MM.1S (cell line): ENCODE results near the gene TRIB2.

Experiments
- DNase-seq: peaks from one replicate; pipeline ENCODE4 v3.0.0-alpha.2; 2015
- H2AFZ ChIP-seq: fragments of 300-600 bp; sonication (generic); 2 replicates; pipeline ENCODE4 v1.6.0; 2016; ENCODE audit warnings: antibody characterized with exemption, low read length
- H3F3A ChIP-seq: fragments of 300-600 bp; sonication (generic); 2 replicates; pipeline ENCODE4 v1.6.1; 2016; ENCODE audit warnings: mild to moderate bottlenecking, antibody characterized with exemption, low read length, moderate library complexity, mixed read lengths; ENCODE audit not compliant: insufficient read depth
- H3K27ac ChIP-seq: fragments of 300-600 bp; sonication (generic); 2 replicates; pipeline ENCODE4 v1.5.1; 2016; ENCODE audit warnings: mild to moderate bottlenecking, low read length
- H3K27me3 ChIP-seq: fragments of 300-600 bp; sonication (generic); replicated peaks from 2 replicates; pipeline ENCODE4 v1.6.0; 2016; ENCODE audit warnings: low read length; ENCODE audit not compliant: insufficient read depth
- H3K36me3 ChIP-seq: fragments of 300-600 bp; sonication (generic); replicated peaks from 2 replicates; pipeline ENCODE4 v1.6.1; 2016; ENCODE audit warnings: mild to moderate bottlenecking, low read length, mixed read lengths; ENCODE audit not compliant: insufficient read depth
- H3K4me1 ChIP-seq: fragments of 300-600 bp; sonication (generic); 2 replicates; pipeline ENCODE4 v1.6.1; 2016; ENCODE audit warnings: low read length, mixed read lengths
- H3K4me2 ChIP-seq: fragments of 300-600 bp; sonication (generic); 2 replicates; pipeline ENCODE4 v1.6.0; 2016; ENCODE audit warnings: low read depth, low read length
- H3K4me3 ChIP-seq: fragments of 300-600 bp; sonication (generic); 2 replicates; pipeline ENCODE4 v1.5.1; 2016; ENCODE audit warnings: low read length, mixed read lengths
- H3K79me2 ChIP-seq: fragments of 300-600 bp; sonication (generic); 2 replicates; pipeline ENCODE4 v1.6.1; 2016; ENCODE audit warnings: mixed run types, low read length, mixed read lengths
- H3K9ac ChIP-seq: fragments of 300-600 bp; sonication (generic); 2 replicates; pipeline ENCODE4 v1.6.1; 2016; ENCODE audit warnings: low read length, mixed read lengths
- H3K9me2 ChIP-seq: fragments of 300-600 bp; sonication (generic); replicated peaks from 2 replicates; pipeline ENCODE4 v1.6.1; 2016; ENCODE audit warnings: mild to moderate bottlenecking, low read length, mixed read lengths; ENCODE audit not compliant: insufficient read depth
- H3K9me3 ChIP-seq: fragments of 300-600 bp; sonication (generic); replicated peaks from 2 replicates; pipeline ENCODE4 v1.6.1; 2016; ENCODE audit warnings: mild to moderate bottlenecking, low read length, mixed read lengths; ENCODE audit not compliant: insufficient read depth
- H4K20me1 ChIP-seq: fragments of 300-600 bp; sonication (generic); 2 replicates; pipeline ENCODE4 v1.6.1; 2016; ENCODE audit warnings: mild to moderate bottlenecking, low read length, moderate library complexity, mixed read lengths; ENCODE audit not compliant: insufficient read depth
- CTCF ChIP-seq: fragments of 300-600 bp; sonication (generic); IDR thresholded peaks from 2 replicates; pipeline ENCODE4 v1.5.1; 2016; ENCODE audit warnings: antibody characterized with exemption, low read length, mixed read lengths
- EZH2 ChIP-seq: fragments of 300-600 bp; sonication (generic); optimal IDR thresholded peaks from 2 replicates; pipeline ENCODE3; 2017; ENCODE audit warnings: low read depth, mild to moderate bottlenecking, antibody characterized with exemption, low read length, mixed read lengths
- EZH2phosphoT487 ChIP-seq: fragments of 300-600 bp; sonication (generic); IDR thresholded peaks from 2 replicates; pipeline ENCODE4 v1.6.1; 2018; ENCODE audit warnings: antibody characterized with exemption, low read length

TRIB2 gene

DNA sequence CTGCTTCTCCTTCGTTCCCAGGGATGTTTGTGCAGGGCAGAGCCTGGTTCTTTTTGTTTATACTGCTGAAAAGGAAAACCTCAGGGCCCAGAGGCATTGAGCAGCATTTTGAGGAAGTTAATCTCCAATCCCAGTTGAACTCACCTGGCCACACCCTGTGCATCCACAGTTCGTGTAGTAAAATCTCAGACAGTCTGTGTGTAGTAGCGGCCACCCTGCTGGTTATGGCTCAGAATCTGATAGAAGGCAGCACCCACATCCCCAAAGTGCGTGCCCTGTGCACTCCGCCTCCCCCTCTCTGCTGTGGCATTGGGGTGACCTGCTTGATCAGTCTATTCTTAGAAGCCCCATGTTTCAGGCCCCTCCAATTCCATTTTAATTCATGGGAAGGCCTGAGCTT is 10.9 kb downstream of the TRIB2 start:
- Histone ChIP-seq H3K9me3 (no peaks in the 10 kb centered on the region), H3K4me1 (peaks cover 31% of the 10 kb centered on the region), H2AFZ (no peak overlapping the region), H3K4me2 (peak overlapping the region; percentile 51; the same call in 1 of the 2 replicates), H3K9ac (no peak overlapping the region), H3K4me3 (0 out of 2 replicates have a peak overlapping the region, but pooled peaks have one; percentile 22), H3K27ac (peak overlapping the region; percentile 84; the same call in 1 of the 2 replicates), H3K79me2 (no peaks in the 10 kb centered on the region), H3K27me3 (no peaks in the 10 kb centered on the region), H4K20me1 (no peaks in the 10 kb centered on the region), H3K36me3 (no peaks in the 10 kb centered on the region), H3F3A (peaks cover 19% of the 10 kb centered on the region), H3K9me2 (no peaks in the 10 kb centered on the region)
- no peak for TF ChIP-seq CTCF
- TF ChIP-seq EZH2phosphoT487, result no peak
- no peak for TF ChIP-seq EZH2
- no peak for DNase-seq

- Histone ChIP-seq H3K9me3 (no peaks in the 10 kb centered on the region), H3K27ac (peak overlapping the region; percentile 84), H2AFZ (peak overlapping the region; percentile 37; the same call in 1 of the 2 replicates), H4K20me1 (no peaks in the 10 kb centered on the region), H3K9me2 (no peaks in the 10 kb centered on the region), H3K4me2 (peak overlapping the region; percentile 51), H3K4me1 (peaks cover 31% of the 10 kb centered on the region), H3K4me3 (peak overlapping the region; percentile 22; the same call in 1 of the 2 replicates), H3K9ac (peak overlapping the region; percentile 26; the same call in 1 of the 2 replicates), H3K36me3 (no peaks in the 10 kb centered on the region), H3F3A (peaks cover 19% of the 10 kb centered on the region), H3K27me3 (no peaks in the 10 kb centered on the region), H3K79me2 (no peaks in the 10 kb centered on the region)
- no peak for TF ChIP-seq EZH2
- TF ChIP-seq CTCF, result no peak
- TF ChIP-seq EZH2phosphoT487, result no peak
- DNase-seq, result peak; percentile 98
These were observed 11.6 kb downstream of the TRIB2 start for GRCh38 chr2:12728221-12728777.

DNA sequence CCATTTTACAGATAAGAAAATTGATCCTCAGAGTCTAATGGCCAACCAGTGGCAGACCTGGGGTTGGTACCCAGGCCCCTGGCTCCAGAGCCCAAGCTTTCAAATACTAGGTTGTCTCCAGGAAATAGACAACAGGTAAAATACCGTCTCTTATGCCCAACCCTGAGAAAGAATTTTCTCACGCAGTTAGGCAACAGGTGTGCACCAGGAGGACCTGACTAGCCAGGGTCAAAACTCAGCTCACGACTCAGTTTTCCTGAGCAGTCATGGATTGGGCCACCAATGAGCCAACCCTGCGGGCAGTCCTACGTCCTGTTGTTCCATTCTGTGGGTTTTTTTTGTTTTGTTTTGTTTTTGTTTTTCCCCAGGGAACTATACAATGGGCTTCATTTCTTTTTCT is 13.5 kb downstream of the TRIB2 start:
- Histone ChIP-seq H3K27ac (no peak overlapping the region), H3F3A (peaks cover 19% of the 10 kb centered on the region), H3K4me2 (no peak overlapping the region), H3K9me3 (no peaks in the 10 kb centered on the region), H3K4me1 (peaks cover 29% of the 10 kb centered on the region), H3K4me3 (no peak overlapping the region), H3K36me3 (no peaks in the 10 kb centered on the region), H2AFZ (no peak overlapping the region), H3K27me3 (no peaks in the 10 kb centered on the region), H3K9ac (no peak overlapping the region), H3K9me2 (no peaks in the 10 kb centered on the region), H4K20me1 (no peaks in the 10 kb centered on the region), H3K79me2 (no peaks in the 10 kb centered on the region)
- TF ChIP-seq EZH2phosphoT487 (no peak), EZH2 (no peak), CTCF (no peak)
- DNase-seq, result no peak
